PC-9 (cell line): ENCODE results near the gene AK5. TPM values are rescaled to one million over a fixed set of nuclear protein-coding genes. Genes with fewer than 3 reads are reported as not detected.

Experiments used
- BruUV-seq: library from RNA; stranded (reverse); fragments of 400-500 nt; replicated peaks from 2 replicates; lab custom pipeline; 2021; lab: Mats Ljungman, UMichigan
- CTCF ChIA-PET: fragments of 300-600 bp; sonication (Branson Sonifier 250); formaldehyde crosslinking; loops from one replicate; lab custom pipeline; 2022; ENCODE audit warnings: antibody characterized with exemption; lab: Charles Lee
- POLR2A ChIA-PET: fragments of 300-600 bp; sonication (Branson Sonifier 250); formaldehyde crosslinking; loops from one replicate; lab custom pipeline; 2022; ENCODE audit warnings: antibody characterized with exemption; ENCODE audit not compliant: unreplicated experiment; lab: Charles Lee
- DNase-seq, 2 experiments: peaks; one replicate each; pipeline versions ENCODE4 v3.0.0 to v3.0.0-alpha.2; 2015 to 2022; ENCODE audit warnings: mixed read lengths in 1 of 2
- H2AFZ ChIP-seq: fragments of 200-600 bp; sonication (generic); 2 replicates; pipeline ENCODE4 v1.8.1; 2017; ENCODE audit warnings: antibody characterized with exemption
- H3F3A ChIP-seq: fragments of 200-600 bp; sonication (generic); 2 replicates; pipeline ENCODE4 v1.8.1; 2017; ENCODE audit warnings: antibody characterized with exemption, mild to moderate bottlenecking, low read depth; ENCODE audit not compliant: insufficient read depth
- H3K27ac ChIP-seq: fragments of 200-600 bp; sonication (generic); 2 replicates; pipeline ENCODE4 v1.6.1; 2016; ENCODE audit warnings: mixed run types
- H3K27me3 ChIP-seq: fragments of 200-600 bp; sonication (generic); 2 replicates; pipeline ENCODE4 v1.6.1; 2016; ENCODE audit warnings: low read depth, mixed run types; ENCODE audit not compliant: insufficient read depth
- H3K36me3 ChIP-seq: fragments of 200-600 bp; sonication (generic); 2 replicates; pipeline ENCODE4 v1.6.1; 2016; ENCODE audit warnings: low read depth, mixed run types
- H3K4me1 ChIP-seq: fragments of 200-600 bp; sonication (generic); replicated peaks from 2 replicates; pipeline ENCODE4 v1.6.1; 2016; ENCODE audit warnings: mixed run types; ENCODE audit not compliant: insufficient read depth
- H3K4me2 ChIP-seq: fragments of 200-600 bp; sonication (generic); 2 replicates; pipeline ENCODE4 v1.6.1; 2017; ENCODE audit warnings: mixed run types
- H3K4me3 ChIP-seq: fragments of 200-600 bp; sonication (generic); 2 replicates; pipeline ENCODE4 v1.6.1; 2016; ENCODE audit warnings: mixed run types
- H3K79me2 ChIP-seq: fragments of 200-600 bp; sonication (generic); 2 replicates; pipeline ENCODE4 v1.6.1; 2017; ENCODE audit warnings: low read depth, mixed run types
- H3K9me2 ChIP-seq: fragments of 200-600 bp; sonication (generic); 2 replicates; pipeline ENCODE4 v1.8.1; 2017; ENCODE audit warnings: mild to moderate bottlenecking; ENCODE audit not compliant: insufficient read depth
- H3K9me3 ChIP-seq: fragments of 200-600 bp; sonication (generic); 2 replicates; pipeline ENCODE4 v1.8.1; 2016; ENCODE audit warnings: low read depth; ENCODE audit not compliant: insufficient read depth
- H4K20me1 ChIP-seq: fragments of 200-600 bp; sonication (generic); 2 replicates; pipeline ENCODE4 v1.8.1; 2017; ENCODE audit not compliant: insufficient read depth
- EZH2 ChIP-seq: fragments of 200-600 bp; sonication (generic); IDR thresholded peaks from 2 replicates; pipeline ENCODE4 v1.8.0; 2017; ENCODE audit warnings: antibody characterized with exemption, low read depth
- intact Hi-C: fragments of 100-400 bp; cut with micrococcal nuclease; formaldehyde crosslinking; loops from one replicate; pipeline ENCODE4 v1.10.0; 2022; ENCODE audit not compliant: unreplicated experiment
- total RNA-seq: library from RNA; stranded (reverse); gene quantifications from 2 replicates; pipeline ENCODE4 v1.2.3, GENCODE V29; 2021
- TF ChIP-seq, protein P1 (sequence below): fragments of 200-600 bp; sonication (generic); conservative IDR thresholded peaks from 2 replicates; pipeline ENCODE4 v1.6.1; 2017; ENCODE audit warnings: mixed run types, antibody characterized with exemption, mild to moderate bottlenecking, moderate library complexity

AK5 gene
- total RNA-seq, 1 experiment from 2014 or later = 1.2 TPM

DNA sequence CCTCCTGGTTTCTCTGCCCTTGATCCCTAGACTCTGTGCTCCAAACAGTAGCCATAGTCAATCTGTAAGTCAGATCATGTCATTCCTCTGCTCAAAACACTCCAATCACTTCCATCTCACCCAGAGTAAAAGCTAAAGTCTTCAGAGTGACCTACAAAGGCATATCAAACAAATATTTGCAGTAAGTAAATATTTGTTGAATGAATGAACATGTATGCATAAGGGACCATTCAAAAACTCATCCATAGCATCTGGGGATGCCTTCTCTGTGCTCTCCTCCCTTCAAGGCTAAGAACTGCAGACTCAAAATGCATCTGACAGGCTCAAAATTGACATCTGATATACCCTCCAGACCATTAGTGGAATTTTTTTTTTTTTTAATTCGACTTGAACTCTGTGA lies 18.1 kb upstream of the AK5 start:
- no peak overlapping the region for H3K27ac ChIP-seq
- no peaks in the 10 kb centered on the region for H3K79me2 ChIP-seq
- DNase-seq = no peak
- no peaks in the 10 kb centered on the region for H3F3A ChIP-seq
- no peak overlapping the region for H3K4me2 ChIP-seq
- no peak for TF ChIP-seq EZH2
- TF ChIP-seq, protein P1, sequence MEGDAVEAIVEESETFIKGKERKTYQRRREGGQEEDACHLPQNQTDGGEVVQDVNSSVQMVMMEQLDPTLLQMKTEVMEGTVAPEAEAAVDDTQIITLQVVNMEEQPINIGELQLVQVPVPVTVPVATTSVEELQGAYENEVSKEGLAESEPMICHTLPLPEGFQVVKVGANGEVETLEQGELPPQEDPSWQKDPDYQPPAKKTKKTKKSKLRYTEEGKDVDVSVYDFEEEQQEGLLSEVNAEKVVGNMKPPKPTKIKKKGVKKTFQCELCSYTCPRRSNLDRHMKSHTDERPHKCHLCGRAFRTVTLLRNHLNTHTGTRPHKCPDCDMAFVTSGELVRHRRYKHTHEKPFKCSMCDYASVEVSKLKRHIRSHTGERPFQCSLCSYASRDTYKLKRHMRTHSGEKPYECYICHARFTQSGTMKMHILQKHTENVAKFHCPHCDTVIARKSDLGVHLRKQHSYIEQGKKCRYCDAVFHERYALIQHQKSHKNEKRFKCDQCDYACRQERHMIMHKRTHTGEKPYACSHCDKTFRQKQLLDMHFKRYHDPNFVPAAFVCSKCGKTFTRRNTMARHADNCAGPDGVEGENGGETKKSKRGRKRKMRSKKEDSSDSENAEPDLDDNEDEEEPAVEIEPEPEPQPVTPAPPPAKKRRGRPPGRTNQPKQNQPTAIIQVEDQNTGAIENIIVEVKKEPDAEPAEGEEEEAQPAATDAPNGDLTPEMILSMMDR = no peak
- intact Hi-C loops = no loop called here
- H2AFZ ChIP-seq = no peak overlapping the region
- H3K27me3 ChIP-seq = no peaks in the 10 kb centered on the region
- H3K4me1 ChIP-seq = no peaks in the 10 kb centered on the region
- no peaks in the 10 kb centered on the region for H4K20me1 ChIP-seq
- no peaks in the 10 kb centered on the region for H3K9me3 ChIP-seq
- ChIA-PET POLR2A (no interaction called here), CTCF (no interaction called here)
- no TSS peak for BruUV-seq
- no peaks in the 10 kb centered on the region for H3K36me3 ChIP-seq
- no peak overlapping the region for H3K4me3 ChIP-seq
- no peaks in the 10 kb centered on the region; the same call in 1 of the 2 replicates for H3K9me2 ChIP-seq

DNA sequence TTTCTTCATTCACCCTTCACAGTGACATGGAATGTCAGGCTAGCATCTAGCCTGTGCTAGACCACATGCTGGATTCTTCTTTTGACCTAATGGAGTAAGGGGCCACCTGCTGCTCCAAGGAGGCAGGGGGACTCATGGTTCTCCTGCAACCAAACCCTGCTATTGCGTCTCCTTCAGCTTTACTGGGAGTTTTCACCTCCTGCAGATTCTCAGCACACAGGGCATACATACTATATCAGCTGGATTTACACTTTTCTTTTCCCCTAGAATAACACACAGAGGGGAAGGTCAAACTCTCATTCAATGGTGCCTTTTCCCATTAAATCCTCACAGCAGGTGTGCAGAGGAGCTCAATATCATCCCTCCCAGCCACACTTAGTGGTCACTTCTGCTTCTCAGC lies 16.6 kb upstream of the AK5 start:
- H3F3A ChIP-seq = no peaks in the 10 kb centered on the region
- no peak overlapping the region for H3K4me2 ChIP-seq
- intact Hi-C loops = no loop called here
- no peaks in the 10 kb centered on the region for H3K36me3 ChIP-seq
- H3K27ac ChIP-seq = no peak overlapping the region
- no peak for DNase-seq
- no peak overlapping the region for H2AFZ ChIP-seq
- H3K27me3 ChIP-seq = no peaks in the 10 kb centered on the region
- no peaks in the 10 kb centered on the region for H3K4me1 ChIP-seq
- H3K79me2 ChIP-seq = no peaks in the 10 kb centered on the region
- H4K20me1 ChIP-seq = no peaks in the 10 kb centered on the region
- BruUV-seq = no TSS peak
- no peaks in the 10 kb centered on the region for H3K9me2 ChIP-seq
- no peaks in the 10 kb centered on the region for H3K9me3 ChIP-seq
- H3K4me3 ChIP-seq = no peak overlapping the region
- no peak for TF ChIP-seq EZH2
- TF ChIP-seq, protein P1 = no peak
- CTCF ChIA-PET = no interaction called here
- POLR2A ChIA-PET = no interaction called here

DNA sequence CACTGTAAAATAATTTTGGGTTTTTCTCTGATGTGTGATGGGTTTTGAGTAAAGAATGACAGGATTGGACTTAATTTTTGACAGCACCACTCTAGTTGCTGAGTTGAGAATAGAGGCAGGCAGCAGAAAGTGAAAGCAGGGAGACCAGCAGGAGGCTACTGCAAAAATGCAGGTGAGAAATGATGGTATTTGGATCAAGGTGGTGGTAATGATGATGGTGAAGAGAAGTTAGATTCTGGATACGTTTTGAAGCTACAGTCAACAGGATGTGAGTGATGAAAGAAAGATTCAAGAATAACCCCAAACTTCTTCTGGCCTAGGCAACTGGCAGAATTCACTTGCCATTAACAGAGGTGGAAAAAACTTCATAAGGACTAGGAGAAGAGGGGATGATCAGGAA lies 14.8 kb upstream of the AK5 start:
- no peaks in the 10 kb centered on the region for H3K79me2 ChIP-seq
- no peak overlapping the region for H3K27ac ChIP-seq
- H3K4me1 ChIP-seq = no peaks in the 10 kb centered on the region
- H3K4me3 ChIP-seq = no peak overlapping the region
- no peaks in the 10 kb centered on the region for H3K27me3 ChIP-seq
- CTCF ChIA-PET = no interaction called here
- intact Hi-C loops = no loop called here
- no peaks in the 10 kb centered on the region for H4K20me1 ChIP-seq
- no peak overlapping the region for H2AFZ ChIP-seq
- H3F3A ChIP-seq = no peaks in the 10 kb centered on the region
- TF ChIP-seq EZH2 = no peak
- TF ChIP-seq, protein P1 = no peak
- no peaks in the 10 kb centered on the region for H3K9me2 ChIP-seq
- no peak overlapping the region for H3K4me2 ChIP-seq
- H3K36me3 ChIP-seq = no peaks in the 10 kb centered on the region
- BruUV-seq = no TSS peak
- POLR2A ChIA-PET = no interaction called here
- no peaks in the 10 kb centered on the region for H3K9me3 ChIP-seq
- DNase-seq = no peak
